Left lung (tissue), 10 donors: Measurements from ENCODE around the gene MICAL2. TPM values are rescaled to one million over a fixed set of nuclear protein-coding genes. Genes with fewer than 3 reads are reported as not detected.

ENCODE experiments used
- ATAC-seq: fragments of 200-7000 bp; cut with Tn5 transposase; one replicate; pipeline ENCODE4 v1.9.1; 2020; ENCODE audit warnings: moderate library complexity
- DNase-seq, 4 donors: peaks; one replicate each; pipeline ENCODE4 v3.0.0-alpha.2; 2013 to 2020
- H3K27ac ChIP-seq, 2 donors: fragments of 200-600 bp; sonication (generic) in 1 of 2; one replicate each; pipeline versions ENCODE4 v1.5.0 to v1.8.0; 2020 to 2021
- H3K27me3 ChIP-seq, 2 donors: fragments of 200-600 bp; sonication (generic) in 1 of 2; one replicate each; pipeline versions ENCODE4 v1.5.0 to v1.8.0; 2020 to 2021
- H3K36me3 ChIP-seq, 2 donors: fragments of 200-600 bp; sonication (generic) in 1 of 2; one replicate each; pipeline versions ENCODE4 v1.5.0 to v1.8.0; 2020 to 2021
- H3K4me1 ChIP-seq, 2 donors: fragments of 200-600 bp; one replicate each; pipeline ENCODE4 v1.8.0; 2021
- H3K4me3 ChIP-seq, 2 donors: fragments of 200-600 bp; sonication (generic) in 1 of 2; one replicate each; pipeline versions ENCODE4 v1.5.0 to v1.8.0; 2020 to 2021; ENCODE audit warnings: mild to moderate bottlenecking in 1 of 2
- H3K9me3 ChIP-seq, 2 donors: fragments of 200-600 bp; sonication (generic) in 1 of 2; one replicate each; pipeline versions ENCODE4 v1.5.0 to v1.8.0; 2020 to 2021
- CTCF ChIP-seq, 2 donors: fragments of 200-600 bp; sonication (generic) in 1 of 2; IDR thresholded peaks; one replicate each; pipeline versions ENCODE4 v1.5.0 to v1.8.0; 2021; ENCODE audit warnings: antibody characterized with exemption in 2 of 2
- intact Hi-C, 2 donors: fragments of 100-400 bp; cut with DNase I; formaldehyde crosslinking; loops; one replicate each; pipeline versions ENCODE4 v1.11.2 to v1.14.2; 2022
- polyA plus RNA-seq, 6 donors: library from polyadenylated mRNA; unstranded; fragments of 120-200 nt; gene quantifications; one replicate each; pipeline ENCODE4 v1.2.1, GENCODE V29; 2013; ENCODE audit not compliant: insufficient read length in 6 of 6
- total RNA-seq, 2 donors: library from RNA; stranded (reverse); fragmentation: NEBNext Ultra II Directional; extraction: Animal tissue kit (Norgen Biotek cat#: 25700); gene quantifications; one replicate each; pipeline ENCODE4 v1.2.1, GENCODE V29; 2021
- donor health status: DM: no; HTN: yes; CAD: no.
- donor health status: DM: no; HTN: no; CAD: no.

MICAL2 gene
- total and polyA plus RNA-seq, 8 donors, result 49.8 to 293 (median 89.4) TPM

DNA sequence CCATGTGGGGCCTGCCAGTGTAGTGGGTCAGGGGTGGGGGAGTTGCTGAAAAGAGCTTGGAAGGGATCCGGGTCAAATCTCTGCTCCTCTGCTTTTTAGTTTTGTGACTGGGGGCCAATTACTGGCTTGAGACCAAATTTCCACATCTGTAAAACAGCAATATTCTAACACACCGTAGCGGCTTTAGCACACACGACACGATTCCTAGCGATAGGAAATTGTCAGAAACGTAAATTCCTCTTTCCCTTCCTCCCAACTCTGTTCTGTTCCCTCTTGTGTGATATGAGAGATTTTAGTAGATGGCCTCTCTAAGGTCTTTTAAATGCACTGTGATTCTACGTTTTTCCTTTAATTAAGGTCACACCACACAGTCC is 71.9 kb downstream of the MICAL2 start:
- no peak for DNase-seq
- TF ChIP-seq CTCF (IDR thresholded peaks at IDR 0.05), result no peak
- Histone ChIP-seq H3K4me3 (no peak overlapping the region), H3K27me3 (no peaks in the 10 kb centered on the region), H3K27ac (peak overlapping the region; percentile 23 to 51), H3K9me3 (no peaks in the 10 kb centered on the region), H3K36me3 (no peaks in the 10 kb centered on the region), H3K4me1 (peaks cover 17 to 47% of the 10 kb centered on the region in 2 donors)
- no peak for ATAC-seq
- intact Hi-C loops, result no loop called here

DNA sequence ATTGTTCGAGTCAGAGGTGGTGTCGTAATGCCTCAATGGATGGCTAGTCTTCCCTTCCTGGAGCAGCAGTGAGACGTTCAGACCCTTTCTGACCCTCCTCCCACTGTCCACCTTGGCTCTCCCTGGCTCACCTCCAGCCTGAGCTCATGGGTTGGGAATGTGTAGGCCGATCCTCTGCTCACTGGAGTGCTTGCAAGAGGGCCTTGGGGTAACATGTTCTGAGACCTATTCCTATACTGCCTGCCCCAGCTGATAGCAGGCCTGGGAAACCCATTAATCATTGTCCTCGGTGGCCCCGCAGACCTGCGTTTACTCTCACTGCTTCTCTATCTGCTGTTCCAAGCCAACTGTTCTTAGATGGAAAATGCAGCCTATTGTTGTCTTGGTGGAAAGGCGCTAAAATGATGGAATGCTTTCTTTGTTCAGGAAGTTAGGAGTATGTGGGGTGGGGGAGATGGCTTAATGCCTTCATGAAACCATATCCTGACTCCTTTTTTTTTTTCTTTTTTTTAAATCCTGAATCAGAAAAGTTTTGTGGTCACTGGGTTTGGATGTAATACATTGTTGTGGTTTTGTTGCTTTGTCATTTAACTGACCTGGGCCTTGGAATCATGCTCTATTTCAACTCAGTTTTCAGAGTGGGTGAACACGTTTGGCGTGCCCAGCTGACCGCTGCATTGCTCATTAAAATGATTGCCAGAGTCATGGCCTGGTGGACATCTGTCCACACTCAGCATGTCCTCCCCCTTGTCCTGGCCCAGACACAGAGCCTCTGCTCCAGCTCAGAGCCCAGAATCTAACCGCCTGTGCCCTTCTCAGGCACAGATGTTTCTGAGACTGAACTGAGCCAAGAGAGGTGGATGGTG is 72.5 kb downstream of the MICAL2 start:
- ATAC-seq, result peak; percentile 40
- Histone ChIP-seq H3K27ac (peak overlapping the region; percentile 23 to 51), H3K4me3 (no peak overlapping the region), H3K4me1 (peaks cover 17 to 45% of the 10 kb centered on the region in 2 donors), H3K27me3 (no peaks in the 10 kb centered on the region), H3K9me3 (no peaks in the 10 kb centered on the region), H3K36me3 (no peaks in the 10 kb centered on the region)
- intact Hi-C loops, result no loop called here
- DNase-seq, result peak in 2 of 4 donors; percentile 33 to 75
- TF ChIP-seq CTCF (IDR thresholded peaks at IDR 0.05), result no peak

GRCh38 chr11:12183827-12184620 is 73.6 kb downstream of the MICAL2 start:
- ATAC-seq, result no peak
- no peak overlapping the region for H3K4me3 ChIP-seq
- intact Hi-C loops, result no loop called here
- peak overlapping the region in 1 of 2 donors; percentile 51 for H3K27ac ChIP-seq
- no peaks in the 10 kb centered on the region for H3K36me3 ChIP-seq
- no peaks in the 10 kb centered on the region for H3K9me3 ChIP-seq
- H3K4me1 ChIP-seq, result peaks cover 17 to 45% of the 10 kb centered on the region in 2 donors
- TF ChIP-seq CTCF (IDR thresholded peaks at IDR 0.05), result no peak
- DNase-seq, result no peak
- no peaks in the 10 kb centered on the region for H3K27me3 ChIP-seq

DNA sequence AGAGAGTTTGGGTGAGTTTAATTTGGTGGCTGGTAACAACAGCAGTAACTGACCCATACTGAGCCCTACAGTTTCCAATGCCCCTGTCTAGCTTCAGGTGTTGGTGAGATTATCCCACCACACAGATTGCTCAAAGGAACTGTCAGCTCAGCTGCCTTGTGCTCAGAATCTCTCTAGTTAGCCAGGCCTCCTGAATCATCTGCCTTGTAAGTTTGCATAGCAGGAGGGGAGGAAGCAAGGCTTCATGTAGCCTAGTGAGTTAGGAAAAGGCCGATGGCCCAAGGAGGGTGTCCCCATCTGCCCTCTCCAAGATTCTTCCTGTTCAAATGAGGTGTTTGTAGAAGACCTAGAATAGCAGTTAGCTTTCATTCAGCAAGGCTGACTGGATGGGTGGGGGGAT is 74.3 kb downstream of the MICAL2 start:
- peaks cover 17 to 39% of the 10 kb centered on the region in 2 donors for H3K4me1 ChIP-seq
- no peak overlapping the region for H3K27ac ChIP-seq
- no peak overlapping the region for H3K4me3 ChIP-seq
- H3K9me3 ChIP-seq, result no peaks in the 10 kb centered on the region
- H3K36me3 ChIP-seq, result no peaks in the 10 kb centered on the region
- H3K27me3 ChIP-seq, result no peaks in the 10 kb centered on the region
- ATAC-seq, result no peak
- intact Hi-C loops, result no loop called here
- no peak for DNase-seq
- no peak for TF ChIP-seq CTCF (IDR thresholded peaks at IDR 0.05)

GRCh38 chr11:12185106-12185690 is 74.8 kb downstream of the MICAL2 start:
- ATAC-seq, result no peak
- H3K27ac ChIP-seq, result peak overlapping the region in 1 of 2 donors; percentile 67
- no peak overlapping the region for H3K4me3 ChIP-seq
- intact Hi-C loops, result no loop called here
- peaks cover 17 to 35% of the 10 kb centered on the region in 2 donors for H3K4me1 ChIP-seq
- no peaks in the 10 kb centered on the region for H3K9me3 ChIP-seq
- no peak for TF ChIP-seq CTCF (IDR thresholded peaks at IDR 0.05)
- H3K36me3 ChIP-seq, result no peaks in the 10 kb centered on the region
- no peaks in the 10 kb centered on the region for H3K27me3 ChIP-seq
- no peak for DNase-seq
